K562 treated with DMSO at 1 percent for 48 hours (cell line): Measurements from ENCODE around the gene CLSTN2. TPM values are rescaled to one million over a fixed set of nuclear protein-coding genes. Genes with fewer than 3 reads are reported as not detected.

Source experiments
- total RNA-seq: library from RNA; unstranded; fragments of 300-600 nt; gene quantifications from 2 replicates; pipeline ENCODE4 v1.2.3, GENCODE V29; 2022; ENCODE audit warnings: low replicate concordance; ENCODE audit errors: extremely low read depth

CLSTN2 gene
- total RNA-seq, result not detected in 2 replicates

DNA sequence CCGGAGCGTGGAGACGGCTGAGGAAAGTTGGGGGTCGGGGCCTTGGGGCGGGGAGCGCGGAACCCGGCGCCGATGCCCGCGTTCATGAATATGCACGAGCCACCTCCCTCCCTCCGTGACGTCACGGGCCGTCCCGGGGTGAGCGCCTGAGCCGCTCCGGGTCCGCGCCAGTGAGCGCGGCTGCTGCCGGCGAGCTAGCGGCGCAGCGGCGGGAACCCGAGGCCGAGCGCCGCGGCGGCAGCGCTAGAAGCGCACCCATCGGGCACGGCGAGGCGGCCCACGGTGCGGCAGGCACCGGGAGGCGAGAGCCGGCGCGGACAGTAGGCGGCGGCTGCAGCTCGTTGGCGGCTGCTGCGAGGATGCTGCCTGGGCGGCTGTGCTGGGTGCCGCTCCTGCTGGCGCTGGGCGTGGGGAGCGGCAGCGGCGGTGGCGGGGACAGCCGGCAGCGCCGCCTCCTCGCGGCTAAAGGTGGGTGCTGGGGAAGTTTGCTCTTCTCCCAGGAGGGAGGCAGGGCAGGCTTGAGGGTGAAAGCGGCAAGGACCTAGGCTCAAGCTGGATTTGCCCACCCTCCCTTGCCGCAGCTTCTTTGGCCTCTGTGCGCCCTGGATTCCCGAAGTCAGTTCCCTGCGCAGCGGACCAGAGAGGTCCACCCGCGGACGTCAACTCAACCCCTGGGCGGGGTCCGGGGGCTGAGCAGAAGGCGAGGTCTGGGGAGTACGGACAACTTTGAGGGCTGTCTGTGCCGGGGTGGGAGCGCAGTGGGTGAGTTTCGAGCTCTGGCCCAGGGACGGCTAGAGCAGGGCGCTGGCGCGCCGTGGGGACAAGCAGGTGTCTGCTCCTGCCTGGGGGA lies at the start of gene CLSTN2:
Gene CLSTN2 (plus strand): TSS at position 170 of the 850 bp plus-strand sequence.

